ENCODE results near the gene TRIM65.

Gene TRIM65

GRCh38 chr17:75917917-75918445, 21.2 kb upstream of the TRIM65 start:
- DNase-seq (ENCODE audit: low read depth), result no peak
- no peak for TF ChIP-seq CTCF (conservative IDR thresholded peaks at IDR 0.05; ENCODE audit: control insufficient read depth, insufficient read depth, low read depth, low read length)
- H3K4me3 ChIP-seq (ENCODE audit: control insufficient read depth, low read depth, low read length), result no peak overlapping the region

DNA sequence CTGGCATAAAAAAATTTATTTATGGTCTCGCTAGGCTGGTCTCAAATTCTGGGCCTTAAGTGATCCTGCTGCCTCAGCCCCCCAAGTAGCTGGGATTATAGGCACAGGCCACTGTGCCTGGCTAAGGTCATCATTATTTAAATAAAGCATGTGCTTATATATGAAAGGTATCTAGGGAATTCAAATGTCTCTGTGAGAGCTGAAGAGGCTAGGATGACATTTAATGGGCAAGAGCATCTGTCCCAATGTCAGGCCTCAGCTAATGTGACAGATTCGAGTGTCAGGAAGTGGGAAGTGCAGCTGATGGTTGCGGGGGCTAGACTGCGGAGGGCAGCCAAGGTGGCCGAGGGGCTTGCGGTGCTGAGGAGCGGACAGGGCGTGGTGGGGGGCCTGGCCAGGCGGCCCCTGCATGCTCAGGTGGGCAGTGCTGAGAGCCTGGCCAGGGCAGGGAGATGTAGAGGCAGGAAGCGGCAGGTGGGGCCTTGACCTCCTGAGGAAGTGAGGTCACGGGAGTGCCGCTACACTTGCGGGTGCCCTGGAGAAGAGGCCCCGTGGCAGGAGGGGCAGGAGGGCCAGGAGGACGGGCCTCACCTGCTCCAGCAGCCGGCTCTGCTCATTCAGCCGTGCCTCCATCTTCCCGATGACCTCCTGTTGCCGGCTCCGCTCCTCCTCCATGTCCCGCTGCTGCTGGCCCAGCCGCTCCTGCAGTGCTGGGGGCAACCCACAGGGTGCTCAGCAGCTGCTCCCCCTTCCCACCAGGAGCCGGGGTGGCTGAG, 20.6 kb upstream of the TRIM65 start:
- no peak overlapping the region for H3K4me3 ChIP-seq (ENCODE audit: control insufficient read depth, low read depth, low read length)
- no peak for DNase-seq (ENCODE audit: low read depth)
- no peak for TF ChIP-seq CTCF (conservative IDR thresholded peaks at IDR 0.05; ENCODE audit: control insufficient read depth, insufficient read depth, low read depth, low read length)

DNA sequence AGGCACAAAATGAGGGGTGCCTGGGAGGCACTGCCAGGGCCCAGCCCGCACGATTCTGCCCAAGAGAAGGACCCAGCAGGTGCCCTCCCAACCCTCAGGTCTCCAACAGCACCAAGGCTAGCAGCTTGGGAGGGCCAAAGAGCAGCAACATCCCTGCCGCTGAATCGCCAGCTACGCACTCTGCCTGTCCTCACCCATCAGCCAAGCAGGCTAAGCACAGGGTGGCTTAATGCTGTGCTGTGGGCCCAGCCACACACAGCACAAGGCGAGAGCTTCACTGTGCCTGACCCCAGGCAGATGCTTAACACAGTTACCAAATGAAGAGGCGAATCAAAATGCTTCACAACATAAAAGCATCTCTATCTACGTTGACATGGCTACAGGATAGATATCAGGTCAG, 18.5 kb upstream of the TRIM65 start:
- DNase-seq (ENCODE audit: low read depth), result no peak
- H3K4me3 ChIP-seq (ENCODE audit: control insufficient read depth, low read depth, low read length), result no peak overlapping the region
- no peak for TF ChIP-seq CTCF (conservative IDR thresholded peaks at IDR 0.05; ENCODE audit: control insufficient read depth, insufficient read depth, low read depth, low read length)

DNA sequence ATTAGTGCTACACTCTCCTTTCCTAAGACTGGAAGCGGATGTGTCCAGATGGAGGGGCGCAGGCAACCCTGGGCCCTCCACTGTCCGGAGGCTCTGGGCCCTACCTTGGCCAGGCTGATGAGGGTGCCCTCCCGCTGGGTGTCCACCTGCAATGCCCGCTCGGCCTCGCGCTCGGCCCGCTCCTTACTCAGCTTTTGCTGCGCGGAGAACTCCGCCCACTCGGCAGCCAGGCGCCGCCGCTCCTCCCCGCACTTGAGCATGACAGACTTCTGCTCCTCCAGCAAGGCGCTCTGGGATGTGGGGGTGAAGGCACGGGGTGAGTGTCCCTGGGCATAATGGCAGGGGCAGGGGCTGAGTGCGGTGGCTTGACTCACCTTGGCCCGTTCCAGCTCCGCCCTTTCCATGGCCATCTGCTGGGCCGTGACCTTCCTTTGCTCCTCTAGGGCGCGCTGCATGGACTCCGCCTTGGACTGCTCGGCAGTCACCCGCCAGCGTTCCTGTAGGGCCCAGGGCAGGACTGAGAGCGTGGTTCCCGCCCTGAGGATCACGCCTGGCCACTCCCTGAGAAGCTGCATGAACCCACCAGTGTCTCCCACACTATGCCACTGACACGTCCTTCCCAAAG, 18.0 kb upstream of the TRIM65 start:
- no peak for TF ChIP-seq CTCF (conservative IDR thresholded peaks at IDR 0.05; ENCODE audit: control insufficient read depth, insufficient read depth, low read depth, low read length)
- no peak for DNase-seq (ENCODE audit: low read depth)
- no peak overlapping the region for H3K4me3 ChIP-seq (ENCODE audit: control insufficient read depth, low read depth, low read length)

GRCh38 chr17:75913537-75914210, 16.9 kb upstream of the TRIM65 start:
- H3K4me3 ChIP-seq (ENCODE audit: control insufficient read depth, low read depth, low read length), result no peak overlapping the region
- DNase-seq (ENCODE audit: low read depth), result no peak

More at GRCh38 chr17:75913537-75914210, 16.9 kb upstream of the TRIM65 start:
- no peak for TF ChIP-seq CTCF (conservative IDR thresholded peaks at IDR 0.05; ENCODE audit: control insufficient read depth, insufficient read depth, low read depth, low read length)
